Muscle of leg (tissue), 10 donors: ENCODE results near the gene HNF1B. TPM values are rescaled to one million over a fixed set of nuclear protein-coding genes. Genes with fewer than 3 reads are reported as not detected.

ENCODE experiments used
- DNase-seq: peaks from one replicate; pipeline ENCODE4 v3.0.0; 2013
- H3K27ac ChIP-seq: one replicate; pipeline ENCODE4 v1.5.1; 2013; ENCODE audit warnings: mild to moderate bottlenecking, low read length, control low read depth
- H3K27me3 ChIP-seq: one replicate; pipeline ENCODE4 v1.6.1; 2013; ENCODE audit warnings: low read length; ENCODE audit not compliant: control insufficient read depth, insufficient read depth
- H3K36me3 ChIP-seq: one replicate; pipeline ENCODE4 v1.6.1; 2013; ENCODE audit warnings: low read length; ENCODE audit not compliant: control insufficient read depth, insufficient read depth
- H3K4me1 ChIP-seq: one replicate; pipeline ENCODE4 v1.6.1; 2013; ENCODE audit warnings: low read length; ENCODE audit not compliant: control insufficient read depth, insufficient read depth
- H3K4me3 ChIP-seq: one replicate; pipeline ENCODE4 v1.5.1; 2013; ENCODE audit warnings: low read length, control low read depth
- H3K9me3 ChIP-seq: replicated peaks from 2 replicates; pipeline ENCODE4 v1.6.1; 2013; ENCODE audit warnings: low read depth, low read length; ENCODE audit not compliant: control insufficient read depth
- polyA plus RNA-seq, 8 donors: library from polyadenylated mRNA; unstranded; fragments of 120-200 nt; gene quantifications; one replicate each; pipeline versions ENCODE4 v1.2.1 to v1.2.3, GENCODE V29; 2013; ENCODE audit warnings: inconsistent platforms in 1 of 8, low replicate concordance in 1 of 8; ENCODE audit not compliant: insufficient read length in 8 of 8, insufficient read depth in 1 of 8
- total RNA-seq: library from RNA; stranded (reverse); fragments of 120-200 nt; gene quantifications from one replicate; pipeline ENCODE4 v1.2.4, GENCODE V29; 2013

HNF1B gene
- total and polyA plus RNA-seq, 9 donors: 0.09 to 2.4 (median 0.23) TPM; not detected in 6

GRCh38 chr17:37640015-37640414 is 104.8 kb downstream of the HNF1B start:
- Histone ChIP-seq H3K27ac (no peak overlapping the region), H3K4me3 (no peak overlapping the region), H3K36me3 (peaks cover 14% of the 10 kb centered on the region), H3K4me1 (peaks cover 2% of the 10 kb centered on the region), H3K9me3 (no peaks in the 10 kb centered on the region), H3K27me3 (peaks cover 3% of the 10 kb centered on the region)
- DNase-seq: no peak

GRCh38 chr17:37637956-37638355 is 106.9 kb downstream of the HNF1B start:
- Histone ChIP-seq H3K9me3 (no peaks in the 10 kb centered on the region), H3K4me3 (no peak overlapping the region), H3K27ac (no peak overlapping the region), H3K36me3 (peaks cover 14% of the 10 kb centered on the region), H3K27me3 (no peaks in the 10 kb centered on the region), H3K4me1 (peaks cover 2% of the 10 kb centered on the region)
- no peak for DNase-seq

Other genes starting within 250 kb of the HNF1B start
- gene SYNRG, start 135.6 kb downstream of the HNF1B start, total RNA-seq: 14.5 TPM
- gene SYNRG, start 135.6 kb downstream of the HNF1B start, polyA plus RNA-seq: 10 to 100 TPM; 16.3 to 27.2 (median 23.0) TPM
- 21.2 TPM for gene DDX52, start 101.6 kb downstream of the HNF1B start, total RNA-seq
- 10 to 100 TPM; 14.4 to 19.7 (median 17.4) TPM for gene DDX52, start 101.6 kb downstream of the HNF1B start, polyA plus RNA-seq
- gene TBC1D3K, start 179.4 kb upstream of the HNF1B start, total RNA-seq: not detected
- not detected for gene TBC1D3K, start 179.4 kb upstream of the HNF1B start, polyA plus RNA-seq
- gene TBC1D3L, start 244.0 kb upstream of the HNF1B start, total RNA-seq: 12.1 TPM
- gene TBC1D3L, start 244.0 kb upstream of the HNF1B start, polyA plus RNA-seq: 10 to 100 TPM in 5 of 8 donors, 1 to 10 TPM in 2, not detected in 1; 7.4 to 34.5 (median 18.6) TPM